Vagina (tissue), 2 donors: ENCODE results near the gene TMEM59L. TPM values are rescaled to one million over a fixed set of nuclear protein-coding genes. Genes with fewer than 3 reads are reported as not detected.
"Not testable (repeated sequence)": the region's sequence is repeated elsewhere in the genome, so short reads cannot be mapped to it uniquely, and the experiment has no call there.

ENCODE experiments used
- DNase-seq, 2 donors: peaks; one replicate each; pipeline ENCODE4 v3.0.0-alpha.2; 2017; ENCODE audit errors: extremely low spot score in 2 of 2
- H3K27ac ChIP-seq: fragments of 200-600 bp; sonication (generic); one replicate; pipeline ENCODE4 v1.5.1; 2019
- H3K27me3 ChIP-seq: fragments of 200-600 bp; sonication (generic); one replicate; pipeline ENCODE4 v1.5.1; 2019
- H3K36me3 ChIP-seq, 2 donors: fragments of 200-600 bp; sonication (generic); one replicate each; pipeline ENCODE4 v1.5.1; 2017 to 2019
- H3K4me1 ChIP-seq: fragments of 200-600 bp; sonication (generic); one replicate; pipeline ENCODE4 v1.5.1; 2019
- H3K4me3 ChIP-seq, 2 donors: fragments of 200-600 bp; sonication (generic); 1 replicate in 1 of 2; 2 replicates in 1 of 2; pipeline ENCODE4 v1.5.1; 2016 to 2019
- H3K9me3 ChIP-seq: fragments of 200-600 bp; sonication (generic); one replicate; pipeline ENCODE4 v1.5.1; 2019
- CTCF ChIP-seq, 3 experiments: fragments of 450-650 bp in 2 of 3; fragments of 200-600 bp in 1 of 3; sonication (generic) in 1 of 3; IDR thresholded peaks; one replicate each; pipeline ENCODE4 v1.5.1; 2017 to 2019; ENCODE audit warnings: antibody characterized with exemption in 3 of 3, mild to moderate bottlenecking in 2 of 3, moderate library complexity in 2 of 3
- POLR2A ChIP-seq, 2 donors: fragments of 450-650 bp; IDR thresholded peaks; one replicate each; pipeline ENCODE4 v1.6.1; 2017; ENCODE audit warnings: antibody characterized with exemption in 2 of 2, mild to moderate bottlenecking in 2 of 2, moderate library complexity in 2 of 2
- POLR2AphosphoS5 ChIP-seq, 2 donors: sonication (generic); formaldehyde crosslinking; IDR thresholded peaks; one replicate each; pipeline ENCODE4 v1.9.0; 2017; ENCODE audit warnings: antibody characterized with exemption in 2 of 2, mild to moderate bottlenecking in 2 of 2, low read depth in 1 of 2; ENCODE audit not compliant: insufficient read depth in 1 of 2
- intact Hi-C: fragments of 100-400 bp; cut with DNase I; formaldehyde crosslinking; loops from one replicate; pipeline ENCODE4 v1.15.1; 2023
- total RNA-seq: library from RNA; depleted of rRNA; stranded (reverse); fragments of >200 nt; gene quantifications from one replicate; pipeline ENCODE4 v1.2.3, GENCODE V29; 2016

The TMEM59L gene
- total RNA-seq, 1 donor from 2014 or later, result 4.2 TPM

- Histone ChIP-seq H3K9me3 (no peaks in the 10 kb centered on the region), H3K27ac (peak overlapping the region; percentile 88), H3K4me1 (peaks cover 51% of the 10 kb centered on the region), H3K36me3 (peaks cover 0 to 8% of the 10 kb centered on the region in 2 donors), H3K4me3 (peak overlapping the region in 1 of 2 donors; percentile 72), H3K27me3 (no peaks in the 10 kb centered on the region)
- TF ChIP-seq CTCF (IDR thresholded peaks at IDR 0.05) (no peak), POLR2AphosphoS5 (IDR thresholded peaks at IDR 0.05; ENCODE audit: insufficient read depth in 1 of 2, low read depth in 1 of 2) (peak in 1 of 2 donors; percentile 3)
- no peak for DNase-seq
- intact Hi-C loops, result loop anchor here (5.0 to 10.0 kb wide), 3 partner anchors 84 to 262 kb away; no protein-coding TSS in a partner anchor
Measured at GRCh38 chr19:18590273-18591272, 22.1 kb upstream of the TMEM59L start.

GRCh38 chr19:18591735-18592385, 20.8 kb upstream of the TMEM59L start:
- no peak overlapping the region for H3K4me3 ChIP-seq
- H3K4me1 ChIP-seq, result peaks cover 51% of the 10 kb centered on the region
- intact Hi-C loops, result loop anchor here (5.0 to 10.0 kb wide), 3 partner anchors 83 to 260 kb away; no protein-coding TSS in a partner anchor
- no peaks in the 10 kb centered on the region for H3K27me3 ChIP-seq
- H3K36me3 ChIP-seq, result peaks cover 0 to 8% of the 10 kb centered on the region in 2 donors
- H3K27ac ChIP-seq, result peak overlapping the region; percentile 52
- TF ChIP-seq CTCF (IDR thresholded peaks at IDR 0.05) (no peak), POLR2AphosphoS5 (IDR thresholded peaks at IDR 0.05; ENCODE audit: insufficient read depth in 1 of 2, low read depth in 1 of 2) (peak in 1 of 2 donors; percentile 31), POLR2A (IDR thresholded peaks at IDR 0.05) (no peak)
- DNase-seq, result no peak
- H3K9me3 ChIP-seq, result no peaks in the 10 kb centered on the region

GRCh38 chr19:18592732-18593131, 19.9 kb upstream of the TMEM59L start:
- not testable (repeated sequence) for H3K9me3 ChIP-seq, H3K27ac ChIP-seq, H3K36me3 ChIP-seq, H3K27me3 ChIP-seq, H3K4me3 ChIP-seq, DNase-seq
- peaks cover 49% of the 10 kb centered on the region for H3K4me1 ChIP-seq
- intact Hi-C loops, result loop anchor here (5.0 to 10.0 kb wide), 3 partner anchors 82 to 260 kb away; no protein-coding TSS in a partner anchor

GRCh38 chr19:18593367-18594095, 19.1 kb upstream of the TMEM59L start:
- DNase-seq, result no peak
- Histone ChIP-seq H3K27me3 (no peaks in the 10 kb centered on the region), H3K36me3 (peaks cover 0 to 8% of the 10 kb centered on the region in 2 donors), H3K4me3 (peak overlapping the region; percentile 29 to 51), H3K4me1 (peaks cover 43% of the 10 kb centered on the region), H3K9me3 (no peaks in the 10 kb centered on the region), H3K27ac (no peak overlapping the region)
- TF ChIP-seq POLR2AphosphoS5 (IDR thresholded peaks at IDR 0.05; ENCODE audit: insufficient read depth in 1 of 2, low read depth in 1 of 2), result no peak
- TF ChIP-seq CTCF (IDR thresholded peaks at IDR 0.05), result no peak
- TF ChIP-seq POLR2A (IDR thresholded peaks at IDR 0.05), result no peak
- intact Hi-C loops, result loop anchor here (5.0 to 10.0 kb wide), 3 partner anchors 81 to 259 kb away; no protein-coding TSS in a partner anchor
